Right renal pelvis (tissue), 4 donors: ENCODE data around the gene PLA2G7. TPM values are rescaled to one million over a fixed set of nuclear protein-coding genes. Genes with fewer than 3 reads are reported as not detected.
"Not testable (repeated sequence)": the region's sequence is repeated elsewhere in the genome, so short reads cannot be mapped to it uniquely, and the experiment has no call there.

ENCODE experiments used
- DNase-seq, 4 donors: peaks; one replicate each; pipeline ENCODE4 v3.0.0-alpha.2; 2013; ENCODE audit warnings: low read depth in 4 of 4, low spot score in 3 of 4, missing footprints in 1 of 4
- polyA plus RNA-seq, 4 donors: library from polyadenylated mRNA; unstranded; fragments of 120-200 nt; gene quantifications; one replicate each; pipeline ENCODE4 v1.2.1, GENCODE V29; 2013; ENCODE audit not compliant: insufficient read length in 4 of 4

PLA2G7 gene
- polyA plus RNA-seq = 1 to 10 TPM; 2.6 to 3.1 (median 3.1) TPM

GRCh38 chr6:46734867-46735719 is at the start of gene PLA2G7:
PLA2G7 (minus strand) TSS chr6:46735375; CDS start chr6:46722891, 12,484 bp downstream.
- DNase-seq = peak in 2 of 4 donors; percentile 28 to 35

- no peak for DNase-seq
Measured at GRCh38 chr6:46784535-46784934, 49.4 kb upstream of the PLA2G7 start.

- DNase-seq = peak; percentile 35 to 71 (median 65)
Measured at GRCh38 chr6:46781478-46782378, 46.6 kb upstream of the PLA2G7 start.

GRCh38 chr6:46777476-46778346 is 42.5 kb upstream of the PLA2G7 start:
- no peak for DNase-seq

GRCh38 chr6:46776070-46776712 is 41.0 kb upstream of the PLA2G7 start:
- no peak for DNase-seq

- DNase-seq = not testable (repeated sequence)
Measured at GRCh38 chr6:46774736-46775135, 39.6 kb upstream of the PLA2G7 start.

GRCh38 chr6:46773201-46773855 is 38.2 kb upstream of the PLA2G7 start:
- DNase-seq = no peak

GRCh38 chr6:46772762-46773161 is 37.6 kb upstream of the PLA2G7 start:
- no peak for DNase-seq

- DNase-seq = no peak
Measured at GRCh38 chr6:46772016-46772415, 36.8 kb upstream of the PLA2G7 start.

- DNase-seq = no peak
Measured at GRCh38 chr6:46764961-46765360, 29.8 kb upstream of the PLA2G7 start.

GRCh38 chr6:46764280-46764679 is 29.1 kb upstream of the PLA2G7 start:
- not testable (repeated sequence) for DNase-seq

GRCh38 chr6:46763466-46763865 is 28.3 kb upstream of the PLA2G7 start:
- no peak for DNase-seq

- DNase-seq = no peak
Measured at GRCh38 chr6:46760925-46761324, 25.8 kb upstream of the PLA2G7 start.

GRCh38 chr6:46758960-46759753 is 24.0 kb upstream of the PLA2G7 start:
- DNase-seq = no peak

- DNase-seq = no peak
Measured at GRCh38 chr6:46757214-46757596, 22.0 kb upstream of the PLA2G7 start.

GRCh38 chr6:46756469-46757213 is 21.5 kb upstream of the PLA2G7 start:
- DNase-seq = peak in 1 of 4 donors; percentile 22

- no peak for DNase-seq
Measured at GRCh38 chr6:46755865-46756264, 20.7 kb upstream of the PLA2G7 start.

- no peak for DNase-seq
Measured at GRCh38 chr6:46751658-46752057, 16.5 kb upstream of the PLA2G7 start.
